GM13976 (cell line): Measurements from ENCODE around the gene CD164.

Experiments
- DNase-seq: peaks from one replicate; pipeline ENCODE4 v3.0.0; 2012; ENCODE audit warnings: low spot score
- in situ Hi-C: fragments of 300-500 bp; cut with MboI; formaldehyde crosslinking; loops from one replicate; pipeline ENCODE4 v1.12.0; 2022; ENCODE audit warnings: low sequenced_read_pairs, mixed read lengths, inconsistent platforms; ENCODE audit not compliant: unreplicated experiment
- TF ChIP-seq, protein P1 (sequence below): IDR thresholded peaks from 2 replicates; pipeline ENCODE4 v1.5.1; 2012; ENCODE audit warnings: borderline replicate concordance, mild to moderate bottlenecking; ENCODE audit not compliant: insufficient read depth; ENCODE audit errors: extremely low read depth, missing control alignments, control extremely low read depth

CD164 gene

DNA sequence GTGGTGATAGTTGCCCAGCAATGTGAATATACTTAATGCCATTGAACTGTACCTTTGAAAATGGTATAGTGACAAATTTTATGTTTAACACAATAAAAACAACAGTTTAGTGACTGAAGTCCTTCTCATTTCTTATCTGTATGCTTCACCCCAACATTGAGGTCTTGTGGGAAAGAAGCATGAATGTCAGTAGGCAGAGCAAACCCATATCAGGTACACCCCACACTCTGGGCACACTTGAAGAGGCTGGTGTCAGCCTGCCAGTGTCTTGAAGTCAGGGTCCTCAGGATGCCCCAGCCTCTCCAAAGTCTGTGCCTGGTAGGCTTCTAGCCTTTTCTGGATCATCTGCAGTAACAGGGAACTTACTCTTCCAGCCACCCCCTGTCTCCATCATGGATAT is 51.2 kb downstream of the CD164 start:
- no peak for DNase-seq
- TF ChIP-seq, protein P1, sequence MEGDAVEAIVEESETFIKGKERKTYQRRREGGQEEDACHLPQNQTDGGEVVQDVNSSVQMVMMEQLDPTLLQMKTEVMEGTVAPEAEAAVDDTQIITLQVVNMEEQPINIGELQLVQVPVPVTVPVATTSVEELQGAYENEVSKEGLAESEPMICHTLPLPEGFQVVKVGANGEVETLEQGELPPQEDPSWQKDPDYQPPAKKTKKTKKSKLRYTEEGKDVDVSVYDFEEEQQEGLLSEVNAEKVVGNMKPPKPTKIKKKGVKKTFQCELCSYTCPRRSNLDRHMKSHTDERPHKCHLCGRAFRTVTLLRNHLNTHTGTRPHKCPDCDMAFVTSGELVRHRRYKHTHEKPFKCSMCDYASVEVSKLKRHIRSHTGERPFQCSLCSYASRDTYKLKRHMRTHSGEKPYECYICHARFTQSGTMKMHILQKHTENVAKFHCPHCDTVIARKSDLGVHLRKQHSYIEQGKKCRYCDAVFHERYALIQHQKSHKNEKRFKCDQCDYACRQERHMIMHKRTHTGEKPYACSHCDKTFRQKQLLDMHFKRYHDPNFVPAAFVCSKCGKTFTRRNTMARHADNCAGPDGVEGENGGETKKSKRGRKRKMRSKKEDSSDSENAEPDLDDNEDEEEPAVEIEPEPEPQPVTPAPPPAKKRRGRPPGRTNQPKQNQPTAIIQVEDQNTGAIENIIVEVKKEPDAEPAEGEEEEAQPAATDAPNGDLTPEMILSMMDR: no peak
- in situ Hi-C loops: no loop called here

DNA sequence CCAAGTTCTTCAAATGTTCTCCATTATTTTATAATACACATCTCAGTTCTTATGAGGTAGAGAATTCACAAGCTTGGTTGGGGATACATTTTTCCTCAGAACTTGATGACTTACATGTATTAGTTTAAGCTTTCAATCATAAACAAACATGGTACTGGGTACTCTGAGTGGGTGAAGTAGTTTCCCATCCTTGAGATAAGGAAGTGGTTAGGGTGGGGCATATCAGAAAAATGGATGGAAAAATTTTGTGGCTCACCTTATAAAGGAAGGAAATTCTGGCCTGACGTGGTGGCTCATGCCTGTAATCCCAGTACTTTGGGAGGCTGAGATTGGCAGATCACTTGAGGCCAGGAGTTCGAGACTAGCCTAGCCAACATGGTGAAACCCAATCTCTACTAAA is 52.0 kb downstream of the CD164 start:
- in situ Hi-C loops: no loop called here
- DNase-seq: no peak
- TF ChIP-seq, protein P1: no peak

DNA sequence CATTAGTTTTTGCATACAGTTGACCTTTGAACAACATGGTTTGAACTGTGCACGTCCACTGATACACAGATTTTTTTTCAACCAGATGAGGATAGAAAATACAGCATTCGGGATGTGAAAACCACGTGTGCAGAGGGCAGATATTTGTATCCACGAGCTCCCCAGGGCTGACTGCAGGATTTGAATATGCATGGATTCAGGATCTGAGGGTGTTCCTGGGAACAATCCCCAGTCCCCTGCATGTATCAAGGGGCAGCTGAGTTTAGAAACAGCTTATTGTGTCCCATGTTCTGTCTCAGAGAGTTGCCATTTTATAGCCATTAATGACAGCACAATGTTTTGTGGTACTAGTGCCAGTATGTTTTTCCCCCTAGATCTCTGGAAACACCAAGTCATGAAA is 53.6 kb downstream of the CD164 start:
- in situ Hi-C loops: no loop called here

DNA sequence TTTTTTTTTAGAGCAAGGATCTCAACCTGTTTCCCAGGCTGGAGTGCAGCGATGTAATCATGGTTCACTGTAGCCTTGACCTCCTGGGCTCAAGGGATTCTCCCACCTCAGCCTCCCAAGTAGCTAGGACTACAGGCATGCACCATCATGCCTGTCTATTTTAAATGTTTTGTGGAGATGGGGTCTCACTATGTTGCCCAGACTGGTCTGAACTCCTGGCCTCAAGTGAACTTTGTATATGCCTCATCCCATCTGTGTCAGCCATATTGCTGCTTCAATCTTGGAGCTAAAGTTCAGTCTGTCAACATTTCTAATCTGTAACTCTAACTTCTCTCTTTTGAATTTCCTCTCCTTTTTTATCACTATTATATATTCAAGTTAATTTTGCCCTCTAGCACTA is 54.3 kb downstream of the CD164 start:
- TF ChIP-seq, protein P1: no peak
- no peak for DNase-seq
- in situ Hi-C loops: no loop called here

More for the DNA sequence above, 53.6 kb downstream of the CD164 start:
- TF ChIP-seq, protein P1: no peak
- no peak for DNase-seq

DNA sequence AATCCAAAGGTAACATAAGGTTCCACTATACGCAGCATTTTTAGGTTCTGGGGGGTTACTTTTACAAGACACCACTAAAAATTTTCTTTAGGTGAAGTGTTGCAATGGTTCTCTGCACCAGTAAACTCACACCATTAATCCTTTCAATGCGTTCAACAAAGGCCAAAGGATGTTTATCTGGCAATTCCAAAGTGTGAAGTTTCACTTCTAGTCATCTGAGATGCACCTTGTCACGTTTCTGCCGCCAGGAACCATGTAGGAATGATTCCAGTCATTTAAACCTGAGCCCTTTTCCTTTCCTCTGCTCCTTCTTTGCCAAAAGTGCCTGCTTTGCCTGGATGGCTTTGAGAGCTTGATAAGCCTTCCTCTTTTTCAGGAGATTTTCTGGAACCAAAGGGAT is 54.8 kb downstream of the CD164 start:
- in situ Hi-C loops: no loop called here
- DNase-seq: no peak
- TF ChIP-seq, protein P1: no peak

DNA sequence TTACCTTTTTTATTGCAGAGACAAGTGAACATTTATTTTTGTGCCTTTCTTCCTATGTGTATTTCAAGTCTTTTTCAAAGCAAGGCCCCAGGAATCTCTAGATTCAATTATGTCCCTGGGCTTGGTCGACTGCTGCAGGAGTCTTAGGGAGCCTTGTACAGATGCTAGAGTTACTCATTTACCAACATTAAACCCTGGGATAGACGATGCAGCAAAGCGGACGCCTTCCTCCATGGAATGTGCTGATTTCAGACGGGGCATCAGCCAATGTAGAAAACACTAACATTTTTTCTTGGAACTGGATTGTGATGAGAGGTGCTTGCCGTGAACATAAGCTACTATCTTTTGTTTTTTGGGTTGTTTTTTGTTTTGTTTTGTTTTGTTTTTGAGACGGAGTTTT is 55.9 kb downstream of the CD164 start:
- TF ChIP-seq, protein P1: no peak
- in situ Hi-C loops: no loop called here
- no peak for DNase-seq

DNA sequence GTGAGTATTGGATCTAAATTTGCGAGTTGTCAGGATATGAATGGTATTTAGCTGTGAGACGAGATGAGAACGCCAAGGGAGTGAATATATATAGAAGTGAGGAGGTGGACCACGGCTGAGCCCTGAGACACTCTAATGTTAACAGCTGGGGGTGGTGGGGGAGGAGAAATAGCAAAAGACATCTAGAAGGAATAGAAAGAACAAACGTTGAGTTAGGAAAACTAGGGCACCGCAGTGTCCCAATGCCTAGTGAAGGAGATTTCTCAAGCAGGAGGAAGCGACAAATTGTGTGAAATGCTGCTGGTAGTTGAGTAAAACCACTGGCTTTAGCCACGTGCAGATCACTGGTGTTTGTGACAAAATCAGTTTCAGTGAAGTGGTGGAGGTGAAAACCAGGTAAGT is 56.9 kb downstream of the CD164 start:
- DNase-seq: no peak
- TF ChIP-seq, protein P1: no peak
- in situ Hi-C loops: no loop called here
